Anterior cingulate cortex (tissue), 58 donors: Measurements from ENCODE around the gene DENND5B.
"Not testable (repeated sequence)": the region's sequence is repeated elsewhere in the genome, so short reads cannot be mapped to it uniquely, and the experiment has no call there.

ENCODE experiments used
- DNase-seq, 58 donors: peaks; one replicate each; lab custom pipeline; 2025; lab: John Stamatoyannopoulos, UW

DENND5B gene

DNA sequence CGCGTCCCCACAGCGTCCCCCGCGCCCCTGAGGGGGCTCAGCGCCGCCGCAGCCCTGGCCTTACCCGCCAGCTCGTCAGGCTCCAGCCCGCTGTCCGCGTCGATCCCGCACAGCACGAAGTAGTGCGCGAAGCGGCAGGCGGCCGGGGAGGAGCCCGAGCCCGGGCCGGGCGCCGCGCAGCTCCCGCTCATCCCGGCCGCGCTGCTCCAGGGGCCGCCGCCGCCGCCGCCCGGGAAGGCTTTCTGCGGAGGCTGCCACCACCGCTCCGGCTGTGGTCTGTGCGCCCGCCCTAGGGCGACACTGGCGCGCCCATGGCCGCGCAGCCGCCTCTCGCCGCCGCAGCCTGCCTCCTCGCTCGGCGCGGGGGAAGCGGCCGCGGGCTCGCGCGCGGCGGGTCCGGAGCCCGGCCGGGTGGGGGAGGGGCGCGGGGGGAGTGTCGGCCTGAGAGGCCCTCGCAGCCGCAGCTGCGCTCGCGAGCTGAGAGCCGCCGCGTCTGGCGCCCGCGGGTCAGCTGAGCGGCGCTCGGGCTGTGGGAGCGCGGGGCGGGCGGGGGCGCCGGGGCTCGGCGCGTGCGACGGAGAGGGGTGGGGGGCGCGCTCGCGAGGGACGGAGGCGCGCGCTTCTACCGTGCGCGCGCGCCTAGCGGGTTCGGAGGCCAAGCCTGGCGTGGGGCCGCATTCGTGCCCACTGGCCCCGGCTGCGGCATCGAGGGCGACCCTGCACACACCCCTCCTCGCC is at the start of gene DENND5B:
DENND5B (minus strand) TSS at position 495 of the 738 bp plus-strand sequence; CDS start at position 191, 304 bp downstream.
- DNase-seq, result peak; percentile 23 to 90 (median 80)

DNA sequence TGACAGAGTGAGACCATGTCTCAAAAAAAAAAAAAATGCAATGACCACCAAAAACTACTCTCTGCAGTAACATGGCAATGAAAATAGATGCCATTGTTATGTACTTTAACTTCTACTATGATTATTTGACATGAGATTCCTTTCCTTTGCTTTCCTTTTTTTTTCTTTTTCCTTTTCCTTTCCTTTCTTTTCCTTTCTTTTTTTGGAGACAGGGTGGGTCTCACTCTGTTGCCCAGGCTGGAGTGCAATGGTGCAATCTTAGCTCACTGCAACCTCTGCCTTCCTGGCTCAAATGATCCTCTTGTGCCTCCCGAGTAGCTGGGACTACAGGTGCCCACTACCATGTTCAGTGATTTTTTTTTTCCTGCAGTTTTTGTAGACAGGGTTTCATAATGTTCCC is 43.7 kb upstream of the DENND5B start:
- DNase-seq, result no peak

DNA sequence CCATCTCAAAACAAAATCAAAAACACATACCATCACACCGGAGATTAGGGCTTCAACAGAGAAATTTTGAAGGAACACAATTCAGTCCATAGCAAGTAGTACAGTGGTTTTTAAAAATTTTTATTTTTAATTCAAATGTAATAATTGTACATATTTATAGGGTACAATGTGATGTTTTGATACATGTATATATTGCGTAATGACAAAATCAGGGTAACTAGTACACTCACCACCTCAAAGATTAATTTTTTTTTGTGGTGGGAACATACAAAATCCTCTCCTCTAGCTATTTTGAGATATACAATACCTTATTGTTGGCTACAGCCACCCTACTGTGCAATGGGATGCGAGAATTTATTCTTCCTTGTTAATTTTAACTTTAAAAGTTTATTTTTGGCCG is 42.5 kb upstream of the DENND5B start:
- no peak for DNase-seq

DNA sequence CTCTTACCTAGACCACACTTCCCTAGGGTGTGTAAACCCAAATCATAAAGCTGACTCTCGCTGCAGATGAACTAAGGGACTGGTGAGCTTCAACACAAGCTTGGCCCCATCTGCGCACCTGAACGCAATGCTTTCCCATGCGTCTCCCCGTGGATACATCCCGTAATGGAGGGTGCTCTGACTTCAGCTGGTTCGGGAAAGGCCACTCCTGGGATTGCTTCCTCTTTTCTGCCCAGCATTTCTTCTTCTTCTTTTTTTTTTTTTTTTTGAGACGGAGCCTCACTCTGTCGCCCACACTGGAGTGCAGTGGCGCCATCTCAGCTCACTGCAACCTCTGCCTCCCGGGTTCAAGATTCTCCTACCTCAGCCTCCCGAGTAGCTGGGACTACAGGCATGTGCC is 40.9 kb upstream of the DENND5B start:
- DNase-seq, result no peak

DNA sequence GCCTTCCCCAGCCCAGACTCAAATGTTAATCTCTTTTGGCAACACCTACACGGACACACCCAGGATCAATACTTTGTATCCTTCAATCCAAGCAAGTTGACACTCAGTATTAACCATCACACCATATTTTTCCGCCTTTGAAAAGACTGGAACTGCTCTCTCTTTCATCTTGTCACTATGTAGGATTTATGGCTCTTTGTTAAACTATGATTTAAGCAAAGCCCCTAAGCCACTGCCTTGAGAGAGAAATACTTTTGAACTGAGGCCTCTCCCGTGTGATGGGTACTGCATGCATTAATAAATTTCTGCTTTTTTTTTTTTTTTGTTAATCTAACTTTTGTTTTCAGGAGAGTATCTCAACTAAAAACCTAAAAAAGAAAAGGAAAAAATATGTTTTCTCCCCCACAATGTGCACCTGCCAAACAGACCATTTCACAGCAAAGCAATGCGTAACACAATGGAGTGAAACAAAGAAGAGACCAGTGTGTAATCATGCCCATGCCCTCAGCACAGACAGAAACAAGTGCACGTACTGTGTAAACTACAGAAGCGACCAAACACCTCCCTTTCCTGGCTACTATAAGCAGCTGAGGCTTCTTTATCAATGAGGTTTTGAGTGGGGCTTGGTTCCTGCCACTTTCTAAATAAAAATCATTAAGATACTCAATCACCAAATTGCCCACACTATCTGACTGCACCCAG is 40.2 kb upstream of the DENND5B start:
- no peak for DNase-seq

DNA sequence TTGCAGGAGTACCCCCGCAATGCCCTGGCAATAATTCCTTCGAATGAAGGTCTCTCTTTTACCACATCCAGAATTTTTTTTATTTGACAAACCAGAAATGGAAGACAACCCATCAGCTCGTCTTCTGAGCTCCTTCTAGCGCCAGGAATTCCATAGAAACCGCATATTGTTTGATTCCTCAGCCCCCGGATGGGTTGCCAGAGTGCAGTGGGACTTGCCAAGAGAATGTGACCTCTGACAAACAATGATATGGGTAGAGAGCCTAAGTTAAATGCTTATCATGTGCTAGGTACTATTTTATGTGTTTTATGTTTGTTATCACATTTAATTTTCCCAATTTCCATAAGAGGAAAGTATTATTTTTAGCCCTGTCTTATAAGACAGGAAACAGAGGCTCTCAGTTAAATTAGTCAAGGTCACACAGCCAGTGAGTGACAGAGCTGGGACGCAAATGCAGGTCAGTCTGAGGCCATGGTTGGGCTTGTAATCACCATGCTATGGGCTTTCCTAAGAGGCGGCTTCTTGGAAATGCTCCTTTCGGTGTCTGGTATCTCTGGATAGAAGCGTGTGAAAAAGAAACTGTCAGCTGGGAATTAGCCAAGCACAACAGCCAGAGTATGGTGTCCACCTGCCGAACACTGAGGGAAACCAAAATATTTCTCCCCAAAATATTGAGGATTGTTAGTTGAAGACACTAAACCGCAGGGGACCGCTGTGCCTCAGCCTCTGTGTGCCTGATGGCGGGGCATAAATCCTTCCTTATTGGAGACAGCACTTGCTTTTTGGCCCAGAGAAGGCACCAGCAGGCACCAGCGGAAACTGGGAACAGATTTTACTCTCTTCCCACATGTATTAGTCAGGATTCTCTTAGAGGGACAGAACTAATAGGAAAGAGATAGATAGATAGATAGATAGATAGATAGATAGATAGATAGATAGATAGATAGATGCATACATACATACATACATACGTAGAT is 39.1 kb upstream of the DENND5B start:
- DNase-seq, result no peak

DNA sequence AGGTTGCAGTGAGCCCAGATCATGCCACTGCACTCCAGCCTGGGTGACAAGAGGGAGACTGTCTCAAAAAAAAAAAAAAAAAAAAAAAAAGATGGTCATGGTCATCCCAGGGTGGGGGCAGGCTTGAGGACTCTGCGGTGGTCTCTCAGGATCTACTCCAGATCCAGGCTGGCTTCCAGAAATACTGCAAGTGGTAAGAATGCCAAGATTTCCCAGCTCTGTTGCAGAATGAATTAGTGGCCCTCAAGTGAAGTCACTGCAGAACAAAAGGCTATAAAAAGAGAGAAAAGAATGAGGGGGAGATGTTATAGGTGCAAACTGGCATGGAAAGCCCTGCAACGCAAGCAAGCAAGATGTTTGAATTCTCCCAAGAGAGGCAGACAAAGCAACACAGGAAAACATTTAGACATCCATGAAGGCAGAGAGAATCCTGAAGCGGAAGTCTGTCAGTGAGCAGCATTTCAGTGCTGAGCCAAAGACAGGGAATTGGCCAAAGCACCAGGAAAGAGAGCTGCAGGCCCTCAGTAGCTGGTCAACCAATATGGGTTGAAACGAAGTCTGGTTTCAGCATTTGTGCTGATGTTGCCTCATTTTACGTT is 36.6 kb upstream of the DENND5B start:
- DNase-seq, result no peak

DNA sequence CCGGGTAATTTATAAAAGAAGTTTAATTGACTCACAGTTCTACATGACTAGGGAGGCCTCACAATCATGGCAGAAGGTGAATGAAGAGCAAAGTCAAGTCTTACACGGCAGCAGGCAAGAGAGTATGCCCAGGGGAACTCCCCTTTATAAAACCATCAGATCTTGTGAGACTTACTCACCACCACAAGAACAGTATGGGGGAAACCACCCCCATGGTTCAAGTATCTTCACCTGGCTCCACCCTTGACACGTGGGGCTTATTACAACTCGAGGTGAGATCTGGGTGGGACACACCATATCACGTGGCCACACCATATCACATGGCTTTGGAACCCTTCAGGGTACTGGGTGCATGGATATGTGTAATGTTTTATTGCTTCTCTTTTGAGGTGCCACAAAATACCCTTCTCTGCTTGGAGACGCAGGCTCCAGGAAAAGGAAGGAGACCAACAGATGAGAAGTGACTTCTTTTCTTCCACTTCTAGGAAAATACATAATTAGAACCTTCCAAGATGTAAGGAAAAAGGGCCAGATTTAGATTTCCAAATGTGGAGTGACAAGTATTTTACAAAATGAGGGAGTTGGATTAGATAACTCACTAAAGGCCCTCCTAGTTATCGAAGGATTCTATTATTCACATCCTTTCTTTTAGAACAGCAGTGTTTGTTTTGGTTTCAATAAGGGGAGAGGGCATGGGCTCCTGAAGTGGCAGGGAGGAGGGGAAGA is 35.5 kb upstream of the DENND5B start:
- DNase-seq, result no peak

DNA sequence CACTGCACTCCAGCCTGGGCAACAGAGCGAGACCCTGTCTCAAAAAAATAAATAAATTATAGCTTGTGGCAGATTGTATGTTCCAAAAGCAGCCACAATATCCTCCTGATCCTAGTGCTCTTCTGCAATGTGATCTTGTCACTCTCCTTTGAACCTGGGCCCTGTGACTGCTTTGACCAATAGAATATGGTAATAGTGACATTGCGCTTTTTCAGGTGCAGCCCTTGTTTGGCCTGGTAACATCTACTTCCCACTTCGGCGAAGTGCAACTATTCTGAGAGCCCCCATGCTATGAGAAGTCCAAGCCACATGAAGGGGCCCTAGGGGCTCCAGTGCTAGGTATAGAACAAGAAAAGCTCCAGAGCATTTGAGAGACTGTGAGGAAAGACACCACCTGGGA is 31.1 kb upstream of the DENND5B start:
- DNase-seq, result no peak

DNA sequence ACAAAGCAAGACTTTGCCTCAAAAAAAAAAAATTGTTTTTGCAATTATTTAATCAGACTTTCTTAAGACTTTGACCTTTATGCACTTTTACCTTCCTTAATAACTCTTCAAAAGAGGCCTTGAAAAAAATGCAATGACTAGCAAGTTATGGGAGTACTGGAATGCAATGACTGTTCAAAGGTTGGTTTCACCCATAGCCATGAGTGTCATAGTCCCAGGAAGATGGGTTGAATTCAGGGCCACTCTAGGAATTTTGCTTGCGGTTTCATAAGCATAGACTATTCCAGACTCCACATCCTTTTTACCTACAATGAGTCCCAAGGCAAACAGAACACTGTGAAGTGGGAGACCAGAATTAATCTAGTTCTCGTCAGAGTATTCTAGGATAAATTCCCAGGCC is 29.4 kb upstream of the DENND5B start:
- DNase-seq, result no peak

DNA sequence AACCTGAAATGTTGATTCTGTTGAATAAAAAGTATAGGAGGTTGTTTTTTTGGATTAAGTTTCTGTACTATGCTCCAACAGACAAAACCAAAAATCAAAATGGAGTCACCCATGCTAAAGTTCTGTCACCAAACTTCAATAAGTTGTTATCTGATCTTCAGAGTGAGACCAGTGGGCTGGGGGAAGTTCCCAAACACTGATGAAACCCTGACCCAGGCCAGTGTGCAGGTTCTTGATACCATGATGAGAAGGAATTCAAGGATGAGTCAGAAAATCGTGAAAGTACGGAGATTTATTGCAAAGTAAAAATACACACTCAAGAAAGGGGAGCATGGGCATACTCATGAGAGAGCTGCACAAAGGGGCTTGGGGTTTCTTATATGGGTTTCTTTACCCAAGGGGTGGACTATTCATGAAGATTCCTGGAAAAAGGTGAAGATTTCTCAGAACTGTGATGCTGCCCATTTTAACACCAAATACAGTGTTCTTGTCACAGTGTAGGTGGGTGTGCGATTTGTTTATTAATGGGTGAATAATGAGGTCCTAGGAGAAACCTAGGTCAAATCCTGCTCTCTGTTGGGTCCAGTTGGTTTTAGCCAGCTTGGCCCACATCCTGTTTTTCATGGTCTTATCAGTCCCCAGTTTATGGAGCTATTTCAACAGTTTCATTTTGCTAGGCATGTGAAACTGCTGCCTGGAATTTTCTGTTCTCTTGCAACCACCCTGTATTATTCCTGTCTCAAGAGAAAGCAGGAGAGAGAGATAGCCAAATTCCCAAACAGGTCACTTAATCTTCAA is 27.5 kb upstream of the DENND5B start:
- DNase-seq, result no peak

DNA sequence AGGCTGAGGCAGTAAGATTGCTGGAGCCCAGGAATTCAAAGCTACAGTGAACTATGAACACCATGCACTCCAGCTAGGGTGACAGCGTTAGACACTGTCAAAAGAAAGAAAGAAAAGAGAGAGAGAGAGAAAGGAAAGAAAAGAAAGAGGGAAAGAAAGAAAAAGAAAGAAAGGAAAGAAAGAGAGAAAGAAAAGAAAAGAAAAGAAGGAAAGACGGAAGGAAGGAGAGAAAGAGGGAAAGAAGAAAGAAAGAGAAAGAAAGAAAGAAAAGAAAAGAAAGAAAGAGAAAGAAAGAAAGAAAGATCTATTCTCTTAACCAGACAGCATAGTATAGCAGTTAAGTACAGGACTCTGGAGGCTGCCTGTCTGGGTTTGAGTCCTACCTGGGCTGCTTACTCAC is 21.9 kb upstream of the DENND5B start:
- DNase-seq, result no peak

DNA sequence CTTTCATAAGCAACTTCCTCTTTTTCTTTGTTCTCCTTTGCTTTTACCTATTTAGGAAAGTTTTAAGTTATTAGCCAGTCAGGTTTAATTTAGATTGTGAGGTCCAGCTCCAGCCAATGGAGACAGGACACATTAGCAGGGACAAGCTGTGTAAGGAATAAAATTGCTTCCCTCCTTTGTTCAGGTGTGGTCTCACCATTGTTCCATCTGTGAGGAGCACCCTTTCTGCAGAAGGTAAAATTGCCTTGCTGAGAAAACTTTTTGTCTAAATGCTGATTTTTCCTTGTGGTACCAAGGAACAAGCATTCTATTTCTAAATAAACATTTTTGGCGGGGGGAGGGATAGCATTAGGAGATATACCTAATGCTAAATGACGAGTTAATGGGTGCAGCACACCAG is 17.4 kb upstream of the DENND5B start:
- DNase-seq, result not testable (repeated sequence)

DNA sequence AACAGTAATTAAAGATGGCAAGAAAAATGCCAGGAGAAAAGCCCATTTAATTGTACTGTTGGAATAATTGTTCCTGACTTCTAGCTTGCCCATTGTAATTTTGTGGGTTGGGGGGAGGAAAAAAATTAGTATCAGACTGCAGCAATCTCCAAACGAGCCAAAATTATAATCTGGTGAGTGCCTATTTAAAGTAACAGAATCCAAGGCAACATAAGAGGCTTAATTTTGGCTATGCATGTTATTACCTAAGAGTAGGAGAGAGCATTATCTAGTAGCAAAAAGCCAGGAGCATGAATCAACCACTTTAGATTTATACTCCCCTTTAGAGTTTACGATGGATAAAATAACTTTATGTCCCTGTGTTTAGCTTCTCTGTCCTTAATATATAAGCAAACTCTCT is 14.6 kb upstream of the DENND5B start:
- DNase-seq, result no peak

DNA sequence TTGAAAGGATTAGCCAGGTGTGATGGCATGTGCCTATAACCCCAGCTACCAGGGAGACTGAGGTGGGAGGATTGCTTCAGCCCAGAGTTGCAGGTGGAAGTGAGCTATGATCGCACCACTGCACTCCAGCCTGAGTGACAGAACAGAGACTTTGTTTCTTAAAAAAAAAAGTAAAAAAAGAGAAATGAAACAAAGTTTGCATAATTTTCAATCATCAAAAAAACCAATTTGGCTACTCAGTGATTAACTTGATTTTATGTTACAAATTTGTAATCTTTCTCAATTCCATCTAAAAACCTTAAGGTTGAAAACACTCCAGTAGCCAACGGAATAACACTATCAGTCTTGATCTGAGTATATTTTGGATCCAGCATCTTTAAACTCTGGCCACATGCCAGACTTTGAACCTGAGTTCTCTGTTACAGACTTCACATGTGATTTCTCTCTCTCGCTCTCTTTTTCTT is 12.6 kb upstream of the DENND5B start:
- DNase-seq, result no peak

DNA sequence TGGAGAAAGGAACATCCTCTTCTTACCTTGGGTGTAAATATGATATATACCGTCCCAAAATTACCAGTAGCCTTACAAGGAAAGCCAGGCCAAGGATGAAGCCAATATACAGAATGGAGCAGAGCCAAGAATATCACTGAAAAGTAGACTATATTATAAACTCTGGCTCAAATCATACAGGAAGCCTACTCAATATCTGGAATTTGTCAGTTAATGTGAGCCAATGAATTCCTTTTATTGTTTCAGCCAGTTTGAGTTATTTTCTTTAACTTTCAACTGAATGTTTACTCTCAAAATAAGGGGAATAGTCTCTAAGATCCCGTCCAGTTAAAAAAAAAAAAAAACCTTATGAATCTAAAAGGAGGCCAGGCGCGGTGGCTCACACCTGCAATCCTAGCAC is 9.8 kb upstream of the DENND5B start:
- DNase-seq, result no peak

DNA sequence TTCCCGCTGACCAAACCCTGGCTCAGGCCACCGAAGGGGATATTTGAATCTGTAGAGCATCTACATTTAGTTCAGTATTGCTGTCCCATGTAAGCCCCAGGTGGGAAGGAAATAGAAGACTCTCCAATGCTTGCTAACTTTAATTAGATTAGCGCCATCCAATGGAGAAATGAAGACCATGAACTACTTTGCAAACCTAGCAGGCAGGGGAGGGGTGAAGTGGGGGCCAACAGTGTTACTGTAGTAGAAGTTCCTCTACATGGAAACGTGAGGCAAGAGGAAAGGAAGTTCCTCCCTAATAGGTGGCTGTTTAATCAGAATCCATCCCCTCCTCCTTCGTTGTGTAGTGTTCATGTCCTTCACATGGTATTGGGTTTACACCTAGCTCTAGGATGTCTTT is 9.3 kb upstream of the DENND5B start:
- no peak for DNase-seq

DNA sequence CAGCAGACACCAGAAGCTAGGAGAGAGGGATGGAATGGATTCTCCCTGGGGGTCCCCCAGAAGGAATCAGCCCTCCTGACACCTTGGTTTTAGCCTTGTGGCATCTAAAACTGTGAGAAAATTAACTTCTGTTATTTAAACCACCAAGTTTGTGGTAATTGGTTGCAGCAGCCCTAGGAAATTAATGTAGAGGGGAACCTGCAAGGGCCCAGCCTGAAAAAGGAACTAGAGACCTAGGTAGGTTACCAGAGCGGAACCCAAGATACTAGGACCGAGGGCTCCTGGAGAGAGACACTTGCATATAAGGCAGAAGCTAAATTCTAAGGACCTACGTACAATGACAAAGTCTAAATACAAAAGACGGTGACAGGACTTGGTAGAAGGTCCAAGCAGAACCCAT is 8.1 kb upstream of the DENND5B start:
- no peak for DNase-seq

DNA sequence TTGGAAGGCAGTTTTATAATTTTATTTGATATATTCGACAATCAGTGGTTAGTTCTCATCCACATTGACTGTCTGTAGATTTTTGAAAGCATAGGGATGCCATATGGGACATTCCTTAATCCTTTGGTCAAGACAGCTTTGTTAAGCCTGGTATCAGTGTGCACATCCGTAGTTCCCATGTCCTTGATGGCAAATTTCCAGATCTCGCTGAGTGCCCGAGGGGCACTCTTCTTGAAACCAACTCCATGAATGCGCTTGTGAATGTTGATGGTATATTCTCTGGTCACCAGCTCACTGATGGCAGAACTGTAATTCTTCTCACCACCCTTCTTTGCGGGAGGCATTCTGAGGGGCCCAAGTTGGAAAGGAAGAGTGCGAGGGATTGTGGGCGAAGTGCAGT is 6.1 kb upstream of the DENND5B start:
- DNase-seq, result no peak
